ENCODE data around the gene SSR4.

DNA sequence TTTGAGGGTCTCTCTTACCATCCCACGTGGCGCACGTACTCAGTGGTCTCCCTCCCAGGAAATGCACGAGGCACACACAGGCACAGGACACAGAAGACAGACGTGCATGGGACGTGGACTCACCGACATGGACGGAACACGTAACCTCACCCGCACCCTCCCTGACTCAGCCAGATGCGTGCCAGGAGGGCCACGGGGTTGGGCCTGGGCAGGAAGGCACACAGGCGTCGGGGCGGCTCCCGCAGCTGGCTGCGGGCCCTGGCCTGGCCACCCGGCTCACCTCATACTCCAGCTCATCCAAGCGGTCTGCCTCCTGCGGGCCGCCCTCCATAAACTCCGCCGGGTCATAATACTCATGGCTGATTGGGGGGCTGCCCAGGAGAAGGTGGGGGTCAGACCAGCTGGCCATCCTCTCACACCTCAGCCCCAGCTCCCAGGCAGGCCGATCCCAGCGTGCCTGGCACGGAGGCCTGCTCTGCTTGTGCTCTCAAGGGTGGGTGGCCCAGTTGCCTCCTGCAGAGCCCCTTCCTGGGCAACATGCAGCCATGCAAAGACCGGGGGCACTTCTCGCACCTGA is 12.6 kb downstream of the SSR4 start:
- TF ChIP-seq SUZ12 (IDR thresholded peaks at IDR 0.05; ENCODE audit: extremely low read depth, insufficient read depth, insufficient read length) = no peak
- no peak for TF ChIP-seq ZNF274 (IDR thresholded peaks at IDR 0.05; ENCODE audit: low read depth, low read length)
- no peak for TF ChIP-seq YY1 (IDR thresholded peaks at IDR 0.05; ENCODE audit: insufficient read depth, insufficient read length)
